SK-N-SH treated with all-trans-retinoic acid at 6 μM for 48 hours (cell line): ENCODE data around the gene UBE2Q1.

Experiments used
- CREB5 ChIP-seq: fragments of 250-450 bp; sonication (Bioruptor Pico); IDR thresholded peaks from 2 replicates; pipeline ENCODE4 v1.5.1; 2020; ENCODE audit warnings: low read depth, mild to moderate bottlenecking, moderate library complexity
- CSDC2 ChIP-seq: fragments of 250-450 bp; sonication (Bioruptor Pico); IDR thresholded peaks from 2 replicates; pipeline ENCODE4 v1.5.0; 2020; ENCODE audit warnings: mild to moderate bottlenecking, moderate library complexity
- ESRRG ChIP-seq: fragments of 250-450 bp; sonication (Bioruptor Pico); IDR thresholded peaks from 2 replicates; pipeline ENCODE4 v1.6.1; 2021; ENCODE audit warnings: mild to moderate bottlenecking
- PPARA ChIP-seq: fragments of 250-450 bp; sonication (Bioruptor Pico); IDR thresholded peaks from 2 replicates; pipeline ENCODE4 v1.5.0; 2020; ENCODE audit warnings: mild to moderate bottlenecking, borderline replicate concordance
- RARB ChIP-seq: fragments of 250-450 bp; sonication (Bioruptor Pico); IDR thresholded peaks from 2 replicates; pipeline ENCODE4 v1.8.0; 2021; ENCODE audit warnings: mild to moderate bottlenecking, moderate library complexity
- TCF4 ChIP-seq: fragments of 250-450 bp; sonication (Bioruptor Pico); IDR thresholded peaks from 2 replicates; pipeline ENCODE4 v1.8.0; 2021; ENCODE audit warnings: mild to moderate bottlenecking, moderate library complexity, borderline replicate concordance
- TOX ChIP-seq: fragments of 250-450 bp; sonication (Bioruptor Pico); IDR thresholded peaks from 2 replicates; pipeline ENCODE4 v1.8.0; 2021; ENCODE audit warnings: mild to moderate bottlenecking, moderate library complexity, borderline replicate concordance
- ZC3H10 ChIP-seq: fragments of 250-450 bp; sonication (Bioruptor Pico); IDR thresholded peaks from 2 replicates; pipeline ENCODE4 v1.5.1; 2021; ENCODE audit warnings: mild to moderate bottlenecking, moderate library complexity
- ZFP3 ChIP-seq: fragments of 250-450 bp; sonication (Bioruptor Pico); IDR thresholded peaks from 2 replicates; pipeline ENCODE4 v1.5.0; 2020; ENCODE audit warnings: mild to moderate bottlenecking, moderate library complexity
- TF ChIP-seq, protein P1 (sequence below): fragments of 250-450 bp; sonication (Bioruptor Pico); IDR thresholded peaks from 2 replicates; pipeline ENCODE4 v1.8.0; 2020; ENCODE audit warnings: mild to moderate bottlenecking, moderate library complexity, borderline replicate concordance
- TF ChIP-seq, protein P2 (sequence below): fragments of 250-450 bp; sonication (Bioruptor Pico); IDR thresholded peaks from 2 replicates; pipeline ENCODE4 v1.8.0; 2021; ENCODE audit warnings: low read depth, mild to moderate bottlenecking, moderate library complexity, borderline replicate concordance

- TF ChIP-seq PPARA (no peak), TOX (CRISPR knock-in tag) (no peak), ZC3H10 (CRISPR knock-in tag) (no peak), TCF4 (CRISPR knock-in tag) (no peak), CSDC2 (CRISPR knock-in tag) (no peak), RARB (CRISPR knock-in tag) (no peak), ESRRG (no peak), ZFP3 (CRISPR knock-in tag) (no peak), CREB5 (no peak)
- TF ChIP-seq, protein P1, sequence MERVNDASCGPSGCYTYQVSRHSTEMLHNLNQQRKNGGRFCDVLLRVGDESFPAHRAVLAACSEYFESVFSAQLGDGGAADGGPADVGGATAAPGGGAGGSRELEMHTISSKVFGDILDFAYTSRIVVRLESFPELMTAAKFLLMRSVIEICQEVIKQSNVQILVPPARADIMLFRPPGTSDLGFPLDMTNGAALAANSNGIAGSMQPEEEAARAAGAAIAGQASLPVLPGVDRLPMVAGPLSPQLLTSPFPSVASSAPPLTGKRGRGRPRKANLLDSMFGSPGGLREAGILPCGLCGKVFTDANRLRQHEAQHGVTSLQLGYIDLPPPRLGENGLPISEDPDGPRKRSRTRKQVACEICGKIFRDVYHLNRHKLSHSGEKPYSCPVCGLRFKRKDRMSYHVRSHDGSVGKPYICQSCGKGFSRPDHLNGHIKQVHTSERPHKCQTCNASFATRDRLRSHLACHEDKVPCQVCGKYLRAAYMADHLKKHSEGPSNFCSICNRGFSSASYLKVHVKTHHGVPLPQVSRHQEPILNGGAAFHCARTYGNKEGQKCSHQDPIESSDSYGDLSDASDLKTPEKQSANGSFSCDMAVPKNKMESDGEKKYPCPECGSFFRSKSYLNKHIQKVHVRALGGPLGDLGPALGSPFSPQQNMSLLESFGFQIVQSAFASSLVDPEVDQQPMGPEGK (CRISPR knock-in tag), result no peak
- TF ChIP-seq, protein P2, sequence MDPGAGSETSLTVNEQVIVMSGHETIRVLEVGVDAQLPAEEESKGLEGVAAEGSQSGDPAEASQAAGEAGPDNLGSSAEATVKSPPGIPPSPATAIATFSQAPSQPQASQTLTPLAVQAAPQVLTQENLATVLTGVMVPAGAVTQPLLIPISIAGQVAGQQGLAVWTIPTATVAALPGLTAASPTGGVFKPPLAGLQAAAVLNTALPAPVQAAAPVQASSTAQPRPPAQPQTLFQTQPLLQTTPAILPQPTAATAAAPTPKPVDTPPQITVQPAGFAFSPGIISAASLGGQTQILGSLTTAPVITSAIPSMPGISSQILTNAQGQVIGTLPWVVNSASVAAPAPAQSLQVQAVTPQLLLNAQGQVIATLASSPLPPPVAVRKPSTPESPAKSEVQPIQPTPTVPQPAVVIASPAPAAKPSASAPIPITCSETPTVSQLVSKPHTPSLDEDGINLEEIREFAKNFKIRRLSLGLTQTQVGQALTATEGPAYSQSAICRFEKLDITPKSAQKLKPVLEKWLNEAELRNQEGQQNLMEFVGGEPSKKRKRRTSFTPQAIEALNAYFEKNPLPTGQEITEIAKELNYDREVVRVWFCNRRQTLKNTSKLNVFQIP (CRISPR knock-in tag), result no peak
Measured at GRCh38 chr1:154557248-154557938, 1.1 kb downstream of the UBE2Q1 start.
